B cell (primary cell): ENCODE results near the gene EML1. TPM values are rescaled to one million over a fixed set of nuclear protein-coding genes. Genes with fewer than 3 reads are reported as not detected.

Experiments
- ATAC-seq: fragments of 200-7000 bp; cut with Tn5 transposase; one replicate; pipeline ENCODE4 v1.10.0; 2021; ENCODE audit warnings: low read depth, mild to moderate bottlenecking, moderate number of reproducible peaks, moderate library complexity
- CTCF ChIA-PET: fragments of 350-600 bp; sonication (Branson Sonifier 250); formaldehyde crosslinking; loops from one replicate; lab custom pipeline; 2021; ENCODE audit warnings: antibody characterized with exemption, inconsistent platforms; lab: Charles Lee
- POLR2A ChIA-PET: fragments of 350-600 bp; sonication (Branson Sonifier 250); formaldehyde crosslinking; loops from one replicate; lab custom pipeline; 2021; ENCODE audit warnings: antibody characterized with exemption; lab: Charles Lee
- DNase-seq: peaks from one replicate; pipeline ENCODE4 v3.0.0; 2013
- H2AFZ ChIP-seq: 2 replicates; pipeline ENCODE4 v1.6.1; 2012; ENCODE audit warnings: mild to moderate bottlenecking, low read depth, low read length; ENCODE audit not compliant: insufficient read depth, poor library complexity, severe bottlenecking
- H3K27ac ChIP-seq, 2 donors: 1 replicate in 1 of 2; 2 replicates in 1 of 2; pipeline ENCODE4 v1.5.1; 2012 to 2013; ENCODE audit warnings: low read length in 2 of 2, mild to moderate bottlenecking in 2 of 2, moderate library complexity in 1 of 2
- H3K27me3 ChIP-seq, 4 experiments: fragments of 200-600 bp in 1 of 4; sonication (generic) in 1 of 4; replicated peaks in 1 of 4; 1 replicate in 2 of 4; 2 replicates in 2 of 4; pipeline versions ENCODE4 v1.6.1 to v1.7.0; 2013 to 2016; ENCODE audit warnings: low read length in 3 of 4, mild to moderate bottlenecking in 2 of 4, mixed read lengths in 1 of 4, moderate library complexity in 1 of 4; ENCODE audit not compliant: insufficient read depth in 4 of 4, control insufficient read depth in 3 of 4; ENCODE audit errors: control extremely low read depth in 1 of 4
- H3K36me3 ChIP-seq, 2 experiments: replicated peaks in 1 of 2; 1 replicate in 1 of 2; 2 replicates in 1 of 2; pipeline versions ENCODE4 v1.6.1 to v1.7.1; 2013; ENCODE audit warnings: low read length in 1 of 2; ENCODE audit not compliant: insufficient read depth in 2 of 2, control insufficient read depth in 1 of 2; ENCODE audit errors: control extremely low read depth in 1 of 2, extremely low read depth in 1 of 2
- H3K4me1 ChIP-seq, 2 donors: fragments of 200-600 bp in 1 of 2; sonication (generic) in 1 of 2; 1 replicate in 1 of 2; 2 replicates in 1 of 2; pipeline versions ENCODE4 v1.5.1 to v1.6.1; 2013 to 2017; ENCODE audit warnings: low read length in 2 of 2; ENCODE audit not compliant: control insufficient read depth in 2 of 2, insufficient read depth in 2 of 2
- H3K4me2 ChIP-seq: replicated peaks from 2 replicates; pipeline ENCODE3; 2012; ENCODE audit warnings: mild to moderate bottlenecking, low read depth, low read length; ENCODE audit not compliant: poor library complexity, severe bottlenecking
- H3K4me3 ChIP-seq, 5 experiments: fragments of 200-600 bp in 1 of 5; sonication (generic) in 1 of 5; 1 replicate in 3 of 5; 2 replicates in 2 of 5; pipeline versions ENCODE4 v1.5.1 to v1.7.0; 2011 to 2016; ENCODE audit warnings: low read length in 4 of 5, mild to moderate bottlenecking in 4 of 5, low read depth in 2 of 5, control low read depth in 1 of 5, moderate library complexity in 1 of 5; ENCODE audit not compliant: insufficient read depth in 1 of 5; ENCODE audit errors: control extremely low read depth in 1 of 5, extremely low read depth in 1 of 5
- H3K79me2 ChIP-seq: fragments of 200-600 bp; sonication (generic); one replicate; pipeline ENCODE4 v1.6.0; 2016; ENCODE audit warnings: low read length; ENCODE audit not compliant: control insufficient read depth, insufficient read depth
- H3K9ac ChIP-seq: fragments of 200-600 bp; sonication (generic); 2 replicates; pipeline ENCODE4 v1.6.1; 2017; ENCODE audit warnings: mild to moderate bottlenecking, low read length, moderate library complexity
- H3K9me3 ChIP-seq, 3 donors: one replicate each; pipeline versions ENCODE4 v1.6.1 to v1.7.1; 2013; ENCODE audit warnings: low read length in 2 of 3; ENCODE audit not compliant: control insufficient read depth in 2 of 3, insufficient read depth in 1 of 3; ENCODE audit errors: control extremely low read depth in 1 of 3
- H4K20me1 ChIP-seq: 2 replicates; pipeline ENCODE4 v1.6.0; 2012; ENCODE audit warnings: mild to moderate bottlenecking, low read length; ENCODE audit not compliant: insufficient read depth, control insufficient read depth, poor library complexity, severe bottlenecking
- H3K27ac Mint-ChIP-seq: one replicate; pipeline ENCODE4 v1.8.0; 2021; ENCODE audit warnings: mixed read lengths
- H3K27me3 Mint-ChIP-seq: one replicate; pipeline ENCODE4 v1.8.0; 2021; ENCODE audit warnings: mixed read lengths
- H3K4me1 Mint-ChIP-seq: one replicate; pipeline ENCODE4 v1.8.0; 2021; ENCODE audit warnings: mixed read lengths
- H3K4me3 Mint-ChIP-seq: one replicate; pipeline ENCODE4 v1.8.0; 2021; ENCODE audit warnings: mixed read lengths
- H3K9me3 Mint-ChIP-seq: one replicate; pipeline ENCODE4 v1.8.0; 2022; ENCODE audit warnings: mixed read lengths; ENCODE audit not compliant: insufficient read depth
- CTCF ChIP-seq: fragments of 200-600 bp; IDR thresholded peaks from one replicate; pipeline ENCODE4 v1.8.0; 2022; ENCODE audit warnings: antibody characterized with exemption, mild to moderate bottlenecking
- EZH2 ChIP-seq: IDR thresholded peaks from 2 replicates; pipeline ENCODE4 v1.6.1; 2012; ENCODE audit warnings: borderline replicate concordance, low read depth, mild to moderate bottlenecking, moderate library complexity, low read length; ENCODE audit not compliant: insufficient read depth, poor library complexity, severe bottlenecking
- WGBS: methylation state at CpG from one replicate; pipeline ENCODE4 v1.1.5; 2013; ENCODE audit warnings: missing lambda C conversion rate; ENCODE audit not compliant: insufficient coverage; 5-methylcytosine and 5-hydroxymethylcytosine counted together
- intact Hi-C: fragments of 100-400 bp; cut with micrococcal nuclease; formaldehyde crosslinking; loops from one replicate; pipeline ENCODE4 v1.10.0; 2022
- polyA plus RNA-seq: library from polyadenylated mRNA; depleted of rRNA; stranded (reverse); fragments of >200 nt; gene quantifications from 2 replicates; pipeline ENCODE4 v1.2.3, GENCODE V29; 2012
- total RNA-seq, 2 donors: library from RNA; stranded (reverse); fragments of 120-200 nt in 1 of 2; gene quantifications; 1 replicate in 1 of 2; 2 replicates in 1 of 2; pipeline versions ENCODE4 v1.2.3 to v1.2.4, GENCODE V29; 2013 to 2022

The EML1 gene
- total and polyA plus RNA-seq, 2 donors (not counting 1 experiment from before 2014, with no cell fraction given), result not detected

- POLR2A ChIA-PET, result no interaction called here
Measured at GRCh38 chr14:99857551-99857950, 64.3 kb downstream of the EML1 start.

GRCh38 chr14:99860219-99860618, 67.0 kb downstream of the EML1 start:
- Histone ChIP-seq H3K4me1 (no peaks in the 10 kb centered on the region), H3K27me3 (peaks cover 0 to 9% (median 0%) of the 10 kb centered on the region in 4 experiments), H3K4me2 (no peak overlapping the region), H3K9me3 (no peaks in the 10 kb centered on the region), H3K79me2 (no peaks in the 10 kb centered on the region), H3K36me3 (no peaks in the 10 kb centered on the region), H2AFZ (no peak overlapping the region), H3K9ac (no peak overlapping the region), H3K4me3 (no peak overlapping the region), H4K20me1 (no peaks in the 10 kb centered on the region), H3K27ac (no peak overlapping the region)
- H3K27ac Mint-ChIP-seq, result no peak overlapping the region
- ATAC-seq (no peak), DNase-seq (no peak)
- WGBS, result no CpG with 5 or more reads among the region's 5 CpGs
- H3K9me3 Mint-ChIP-seq, result no peaks in the 10 kb centered on the region
- no peak for TF ChIP-seq CTCF
- TF ChIP-seq EZH2, result no peak
- H3K27me3 Mint-ChIP-seq, result peaks cover 35% of the 10 kb centered on the region
- POLR2A ChIA-PET, result no interaction called here
- CTCF ChIA-PET, result no interaction called here
- no peak overlapping the region for H3K4me3 Mint-ChIP-seq
- intact Hi-C loops, result no loop called here
- no peaks in the 10 kb centered on the region for H3K4me1 Mint-ChIP-seq

More at GRCh38 chr14:99857551-99857950, 64.3 kb downstream of the EML1 start:
- Histone ChIP-seq H4K20me1 (no peaks in the 10 kb centered on the region), H3K4me2 (no peak overlapping the region), H3K9ac (no peak overlapping the region), H3K27me3 (peaks cover 0 to 8% (median 0%) of the 10 kb centered on the region in 4 experiments), H3K4me3 (no peak overlapping the region), H3K4me1 (no peaks in the 10 kb centered on the region), H3K79me2 (no peaks in the 10 kb centered on the region), H3K27ac (no peak overlapping the region), H2AFZ (no peak overlapping the region), H3K9me3 (no peaks in the 10 kb centered on the region), H3K36me3 (no peaks in the 10 kb centered on the region)
- H3K27me3 Mint-ChIP-seq, result peaks cover 22% of the 10 kb centered on the region
- ATAC-seq (no peak), DNase-seq (no peak)
- no peaks in the 10 kb centered on the region for H3K4me1 Mint-ChIP-seq
- CTCF ChIA-PET, result no interaction called here
- no peak overlapping the region for H3K27ac Mint-ChIP-seq
- no peak for TF ChIP-seq CTCF
- no peak for TF ChIP-seq EZH2
- WGBS, result no CpG with 5 or more reads among the region's 1 CpG
- intact Hi-C loops, result no loop called here
- H3K9me3 Mint-ChIP-seq, result no peaks in the 10 kb centered on the region
- no peak overlapping the region for H3K4me3 Mint-ChIP-seq
